ENCODE data around the gene MBNL3. TPM values are rescaled to one million over a fixed set of nuclear protein-coding genes. Genes with fewer than 3 reads are reported as not detected.

The MBNL3 gene
- total RNA-seq, 1 experiment from 2014 or later, result 4.0 TPM

DNA sequence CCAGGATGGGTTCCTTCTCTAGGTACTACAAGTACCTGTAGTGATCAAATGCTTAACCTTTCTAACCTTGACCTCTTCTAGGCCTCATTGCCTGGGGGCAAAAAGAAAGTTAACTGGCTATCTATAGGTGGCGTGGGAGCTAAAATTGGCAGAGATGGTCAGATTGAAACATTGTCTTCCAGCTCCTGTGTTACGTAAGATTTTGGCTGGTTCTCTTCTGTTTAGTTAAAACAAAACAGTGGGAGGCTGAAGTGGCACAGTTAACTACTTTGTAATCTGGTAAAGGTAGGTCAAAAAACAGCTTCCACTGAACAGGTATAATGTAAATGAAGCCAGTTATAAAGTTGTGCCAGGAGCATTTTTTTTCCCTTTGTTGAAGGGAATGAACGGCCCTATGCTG lies 115.2 kb downstream of the MBNL3 start:
- no peaks in the 10 kb centered on the region for H3K36me3 Mint-ChIP-seq
- H3K9me3 Mint-ChIP-seq, result no peaks in the 10 kb centered on the region
- ChIA-PET POLR2A (no interaction called here), CTCF (no interaction called here)
- H3K4me3 Mint-ChIP-seq, result no peak overlapping the region
- H3K4me1 Mint-ChIP-seq, result peaks cover 6% of the 10 kb centered on the region
- no peak for ATAC-seq
- TF ChIP-seq FOXK1 (CRISPR knock-in tag; IDR thresholded peaks at IDR 0.05) (no peak), ATF1 (CRISPR knock-in tag; IDR thresholded peaks at IDR 0.05) (no peak), ZMAT4 (CRISPR knock-in tag; IDR thresholded peaks at IDR 0.05) (no peak), FOXP1 (CRISPR knock-in tag; IDR thresholded peaks at IDR 0.05; ENCODE audit: borderline replicate concordance) (no peak), HMGXB4 (CRISPR knock-in tag; IDR thresholded peaks at IDR 0.05) (no peak), MXD4 (CRISPR knock-in tag; IDR thresholded peaks at IDR 0.05; ENCODE audit: borderline replicate concordance) (no peak), NR1H2 (CRISPR knock-in tag; IDR thresholded peaks at IDR 0.05) (no peak), ELF4 (CRISPR knock-in tag; IDR thresholded peaks at IDR 0.05; ENCODE audit: low read depth) (no peak), CBFB (CRISPR knock-in tag; IDR thresholded peaks at IDR 0.05; ENCODE audit: low read depth) (no peak), ZNF232 (CRISPR knock-in tag; IDR thresholded peaks at IDR 0.05) (no peak), CREM (CRISPR knock-in tag; IDR thresholded peaks at IDR 0.05) (no peak), STAT6 (CRISPR knock-in tag; conservative IDR thresholded peaks at IDR 0.05; ENCODE audit: low read depth) (no peak)
- TF ChIP-seq, protein P1, sequence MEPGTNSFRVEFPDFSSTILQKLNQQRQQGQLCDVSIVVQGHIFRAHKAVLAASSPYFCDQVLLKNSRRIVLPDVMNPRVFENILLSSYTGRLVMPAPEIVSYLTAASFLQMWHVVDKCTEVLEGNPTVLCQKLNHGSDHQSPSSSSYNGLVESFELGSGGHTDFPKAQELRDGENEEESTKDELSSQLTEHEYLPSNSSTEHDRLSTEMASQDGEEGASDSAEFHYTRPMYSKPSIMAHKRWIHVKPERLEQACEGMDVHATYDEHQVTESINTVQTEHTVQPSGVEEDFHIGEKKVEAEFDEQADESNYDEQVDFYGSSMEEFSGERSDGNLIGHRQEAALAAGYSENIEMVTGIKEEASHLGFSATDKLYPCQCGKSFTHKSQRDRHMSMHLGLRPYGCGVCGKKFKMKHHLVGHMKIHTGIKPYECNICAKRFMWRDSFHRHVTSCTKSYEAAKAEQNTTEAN (CRISPR knock-in tag; IDR thresholded peaks at IDR 0.05), result no peak
- TF ChIP-seq, protein P2, sequence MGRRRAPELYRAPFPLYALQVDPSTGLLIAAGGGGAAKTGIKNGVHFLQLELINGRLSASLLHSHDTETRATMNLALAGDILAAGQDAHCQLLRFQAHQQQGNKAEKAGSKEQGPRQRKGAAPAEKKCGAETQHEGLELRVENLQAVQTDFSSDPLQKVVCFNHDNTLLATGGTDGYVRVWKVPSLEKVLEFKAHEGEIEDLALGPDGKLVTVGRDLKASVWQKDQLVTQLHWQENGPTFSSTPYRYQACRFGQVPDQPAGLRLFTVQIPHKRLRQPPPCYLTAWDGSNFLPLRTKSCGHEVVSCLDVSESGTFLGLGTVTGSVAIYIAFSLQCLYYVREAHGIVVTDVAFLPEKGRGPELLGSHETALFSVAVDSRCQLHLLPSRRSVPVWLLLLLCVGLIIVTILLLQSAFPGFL (CRISPR knock-in tag; IDR thresholded peaks at IDR 0.05; ENCODE audit: borderline replicate concordance), result no peak
- TF ChIP-seq, protein P3, sequence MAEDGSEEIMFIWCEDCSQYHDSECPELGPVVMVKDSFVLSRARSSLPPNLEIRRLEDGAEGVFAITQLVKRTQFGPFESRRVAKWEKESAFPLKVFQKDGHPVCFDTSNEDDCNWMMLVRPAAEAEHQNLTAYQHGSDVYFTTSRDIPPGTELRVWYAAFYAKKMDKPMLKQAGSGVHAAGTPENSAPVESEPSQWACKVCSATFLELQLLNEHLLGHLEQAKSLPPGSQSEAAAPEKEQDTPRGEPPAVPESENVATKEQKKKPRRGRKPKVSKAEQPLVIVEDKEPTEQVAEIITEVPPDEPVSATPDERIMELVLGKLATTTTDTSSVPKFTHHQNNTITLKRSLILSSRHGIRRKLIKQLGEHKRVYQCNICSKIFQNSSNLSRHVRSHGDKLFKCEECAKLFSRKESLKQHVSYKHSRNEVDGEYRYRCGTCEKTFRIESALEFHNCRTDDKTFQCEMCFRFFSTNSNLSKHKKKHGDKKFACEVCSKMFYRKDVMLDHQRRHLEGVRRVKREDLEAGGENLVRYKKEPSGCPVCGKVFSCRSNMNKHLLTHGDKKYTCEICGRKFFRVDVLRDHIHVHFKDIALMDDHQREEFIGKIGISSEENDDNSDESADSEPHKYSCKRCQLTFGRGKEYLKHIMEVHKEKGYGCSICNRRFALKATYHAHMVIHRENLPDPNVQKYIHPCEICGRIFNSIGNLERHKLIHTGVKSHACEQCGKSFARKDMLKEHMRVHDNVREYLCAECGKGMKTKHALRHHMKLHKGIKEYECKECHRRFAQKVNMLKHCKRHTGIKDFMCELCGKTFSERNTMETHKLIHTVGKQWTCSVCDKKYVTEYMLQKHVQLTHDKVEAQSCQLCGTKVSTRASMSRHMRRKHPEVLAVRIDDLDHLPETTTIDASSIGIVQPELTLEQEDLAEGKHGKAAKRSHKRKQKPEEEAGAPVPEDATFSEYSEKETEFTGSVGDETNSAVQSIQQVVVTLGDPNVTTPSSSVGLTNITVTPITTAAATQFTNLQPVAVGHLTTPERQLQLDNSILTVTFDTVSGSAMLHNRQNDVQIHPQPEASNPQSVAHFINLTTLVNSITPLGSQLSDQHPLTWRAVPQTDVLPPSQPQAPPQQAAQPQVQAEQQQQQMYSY (CRISPR knock-in tag; IDR thresholded peaks at IDR 0.05), result no peak
- no peak overlapping the region for H3K27ac Mint-ChIP-seq
- peaks cover 33% of the 10 kb centered on the region for H3K27me3 Mint-ChIP-seq (ENCODE audit: low read depth)
- DNase-seq (ENCODE audit: low spot score), result no peak
